IMR-90 (cell line): ENCODE measurements around the gene GGA2. TPM values are rescaled to one million over a fixed set of nuclear protein-coding genes. Genes with fewer than 3 reads are reported as not detected.

ENCODE experiments used
- ATAC-seq: fragments of 200-7000 bp; cut with Tn5 transposase; 2 replicates; pipeline ENCODE4 v1.9.1; 2020; ENCODE audit warnings: low read depth, mild to moderate bottlenecking, moderate library complexity
- BruUV-seq: library from RNA; stranded (reverse); fragments of 400-500 nt; replicated peaks from 2 replicates; lab custom pipeline; 2021; lab: Mats Ljungman, UMichigan
- CTCF ChIA-PET: fragments of 300-600 bp; formaldehyde crosslinking; extraction: SDS; loops from one replicate; lab custom pipeline; 2021; ENCODE audit warnings: antibody characterized with exemption; lab: Yijun Ruan, JAX
- POLR2A ChIA-PET: fragments of 300-600 bp; sonication (Branson Sonifier 250); formaldehyde crosslinking; loops from one replicate; lab custom pipeline; 2022; ENCODE audit warnings: antibody characterized with exemption; ENCODE audit not compliant: unreplicated experiment; lab: Charles Lee
- DNase-seq: peaks from one replicate; pipeline ENCODE4 v3.0.0; 2013
- H2AFZ ChIP-seq: replicated peaks from 2 replicates; pipeline ENCODE3; 2013; ENCODE audit warnings: low read length, mild to moderate bottlenecking; ENCODE audit not compliant: poor library complexity
- H2AK5ac ChIP-seq: 2 replicates; pipeline ENCODE4 v1.6.1; 2013; ENCODE audit warnings: low read depth, low read length, inconsistent platforms
- H2AK9ac ChIP-seq: replicated peaks from 2 replicates; pipeline ENCODE3; 2013; ENCODE audit warnings: mild to moderate bottlenecking, low read depth, low read length, moderate library complexity; ENCODE audit not compliant: poor library complexity
- H2BK120ac ChIP-seq: 2 replicates; pipeline ENCODE4 v1.6.1; 2013; ENCODE audit warnings: low read depth, low read length, inconsistent platforms
- H2BK15ac ChIP-seq: 3 replicates; pipeline ENCODE4 v1.6.1; 2013; ENCODE audit warnings: low read depth, low read length, inconsistent platforms
- H2BK20ac ChIP-seq: 2 replicates; pipeline ENCODE4 v1.6.1; 2013; ENCODE audit warnings: low read depth, mild to moderate bottlenecking, inconsistent platforms, low read length, moderate library complexity
- H2BK5ac ChIP-seq: 2 replicates; pipeline ENCODE4 v1.6.1; 2013; ENCODE audit warnings: mild to moderate bottlenecking, low read depth, low read length, inconsistent platforms; ENCODE audit not compliant: poor library complexity, severe bottlenecking
- H3K14ac ChIP-seq: replicated peaks from 2 replicates; pipeline ENCODE4 v1.6.1; 2013; ENCODE audit warnings: low read depth, low read length, inconsistent platforms
- H3K18ac ChIP-seq: 2 replicates; pipeline ENCODE4 v1.6.1; 2013; ENCODE audit warnings: low read depth, low read length, control low read depth
- H3K23ac ChIP-seq: 2 replicates; pipeline ENCODE4 v1.6.1; 2013; ENCODE audit warnings: low read depth, low read length, inconsistent platforms
- H3K27ac ChIP-seq: 2 replicates; pipeline ENCODE4 v1.5.1; 2013; ENCODE audit warnings: mild to moderate bottlenecking, control low read depth, low read length; ENCODE audit not compliant: insufficient read depth
- H3K27me3 ChIP-seq: 2 replicates; pipeline ENCODE4 v1.6.1; 2013; ENCODE audit warnings: low read length; ENCODE audit not compliant: control insufficient read depth, insufficient read depth
- H3K36me3 ChIP-seq: 2 replicates; pipeline ENCODE4 v1.6.1; 2013; ENCODE audit warnings: low read length, mixed read lengths; ENCODE audit not compliant: control insufficient read depth, insufficient read depth
- H3K4ac ChIP-seq: 2 replicates; pipeline ENCODE4 v1.6.1; 2013; ENCODE audit warnings: low read depth, low read length, inconsistent platforms
- H3K4me1 ChIP-seq: 2 replicates; pipeline ENCODE4 v1.6.1; 2013; ENCODE audit warnings: low read length, mixed read lengths; ENCODE audit not compliant: control insufficient read depth, insufficient read depth
- H3K4me2 ChIP-seq: 2 replicates; pipeline ENCODE4 v1.6.1; 2013; ENCODE audit warnings: low read depth, mild to moderate bottlenecking, control low read depth, low read length, moderate library complexity
- H3K4me3 ChIP-seq: 2 replicates; pipeline ENCODE4 v1.5.1; 2013; ENCODE audit warnings: low read depth, mild to moderate bottlenecking, control low read depth, low read length, moderate library complexity; ENCODE audit not compliant: insufficient read depth
- H3K56ac ChIP-seq: 2 replicates; pipeline ENCODE4 v1.6.1; 2013; ENCODE audit warnings: low read length, inconsistent platforms; ENCODE audit not compliant: insufficient read depth; ENCODE audit errors: extremely low read depth
- H3K79me1 ChIP-seq, 2 experiments: 2 replicates each; pipeline ENCODE4 v1.6.1; 2013; ENCODE audit warnings: low read length in 2 of 2, inconsistent platforms in 1 of 2, low read depth in 1 of 2
- H3K9ac ChIP-seq: 2 replicates; pipeline ENCODE4 v1.6.1; 2013; ENCODE audit warnings: low read depth, low read length, control low read depth
- H3K9me1 ChIP-seq: 2 replicates; pipeline ENCODE4 v1.6.1; 2013; ENCODE audit warnings: low read length, inconsistent platforms; ENCODE audit not compliant: insufficient read depth
- H3K9me3 ChIP-seq: 2 replicates; pipeline ENCODE4 v1.6.1; 2013; ENCODE audit warnings: low read length; ENCODE audit not compliant: control insufficient read depth, insufficient read depth
- H4K20me1 ChIP-seq: 2 replicates; pipeline ENCODE4 v1.6.1; 2013; ENCODE audit warnings: low read length, inconsistent platforms; ENCODE audit not compliant: insufficient read depth
- H4K5ac ChIP-seq: 2 replicates; pipeline ENCODE4 v1.6.1; 2013; ENCODE audit warnings: mild to moderate bottlenecking, low read depth, low read length, control low read depth
- H4K8ac ChIP-seq, 2 experiments: 2 replicates each; pipeline ENCODE4 v1.6.1; 2013; ENCODE audit warnings: low read depth in 2 of 2, low read length in 2 of 2, control low read depth in 1 of 2, inconsistent platforms in 1 of 2
- H4K91ac ChIP-seq: 2 replicates; pipeline ENCODE4 v1.6.1; 2013; ENCODE audit warnings: low read depth, low read length, inconsistent platforms; ENCODE audit not compliant: insufficient read depth
- CTCF ChIP-seq: conservative IDR thresholded peaks from 2 replicates; pipeline ENCODE4 v1.5.1; 2012; ENCODE audit warnings: mild to moderate bottlenecking, low read depth, low read length, improper control_type of control experiment
- FOS ChIP-seq: fragments of 150-350 bp; IDR thresholded peaks from 2 replicates; pipeline ENCODE4 v1.6.1; 2016; ENCODE audit warnings: low read depth, low read length
- MAFK ChIP-seq: IDR thresholded peaks from 2 replicates; pipeline ENCODE4 v1.6.1; 2012; ENCODE audit warnings: low read depth, low read length, improper control_type of control experiment
- MAZ ChIP-seq: IDR thresholded peaks from 2 replicates; pipeline ENCODE4 v1.6.1; 2012; ENCODE audit warnings: low read depth, mild to moderate bottlenecking, low read length, improper control_type of control experiment, moderate library complexity, borderline replicate concordance
- MXI1 ChIP-seq: IDR thresholded peaks from 2 replicates; pipeline ENCODE4 v1.6.1; 2012; ENCODE audit warnings: low read depth, mild to moderate bottlenecking, low read length, moderate library complexity, borderline replicate concordance
- RAD21 ChIP-seq: IDR thresholded peaks from 2 replicates; pipeline ENCODE4 v1.6.1; 2012; ENCODE audit warnings: low read length, improper control_type of control experiment
- RCOR1 ChIP-seq: IDR thresholded peaks from 2 replicates; pipeline ENCODE4 v1.6.1; 2012; ENCODE audit warnings: mild to moderate bottlenecking, low read length, improper control_type of control experiment; ENCODE audit not compliant: insufficient replicate concordance
- WGBS, 2 experiments: methylation state at CpG; one replicate each; pipeline versions ENCODE4 v1.1.5 to v1.1.7; 2013; ENCODE audit warnings: missing lambda C conversion rate in 2 of 2; ENCODE audit not compliant: insufficient read length in 1 of 2; ENCODE audit errors: extremely low coverage in 2 of 2; 5-methylcytosine and 5-hydroxymethylcytosine counted together
- dilution Hi-C: fragments of 300-500 bp; cut with HindIII; formaldehyde crosslinking; loops from one replicate; pipeline ENCODE4 v1.14.3; 2018; ENCODE audit warnings: low sequenced_read_pairs; ENCODE audit not compliant: unreplicated experiment
- in situ Hi-C: fragments of 300-500 bp; cut with MboI; formaldehyde crosslinking; loops from 3 replicates; pipeline ENCODE4 v1.14.3; 2019; ENCODE audit warnings: low sequenced_read_pairs, inconsistent platforms, mixed read lengths
- intact Hi-C: fragments of 100-400 bp; cut with micrococcal nuclease; formaldehyde crosslinking; loops from 2 replicates; pipeline ENCODE4 v1.10.0; 2022
- polyA plus RNA-seq, 3 experiments: library from polyadenylated mRNA; depleted of rRNA; stranded (reverse); fragments of >200 nt; gene quantifications; 2 replicates each; pipeline ENCODE4 v1.2.3, GENCODE V29; 2012; ENCODE audit warnings: low replicate concordance in 1 of 3
- total RNA-seq: library from RNA; depleted of rRNA; stranded (reverse); fragments of >200 nt; gene quantifications from 2 replicates; pipeline ENCODE4 v1.2.3, GENCODE V29; 2012

GGA2 gene
- total and polyA plus RNA-seq, 2 of the 4 experiments (the other 2 are of a cell fraction): 16.5 to 30.1 TPM

DNA sequence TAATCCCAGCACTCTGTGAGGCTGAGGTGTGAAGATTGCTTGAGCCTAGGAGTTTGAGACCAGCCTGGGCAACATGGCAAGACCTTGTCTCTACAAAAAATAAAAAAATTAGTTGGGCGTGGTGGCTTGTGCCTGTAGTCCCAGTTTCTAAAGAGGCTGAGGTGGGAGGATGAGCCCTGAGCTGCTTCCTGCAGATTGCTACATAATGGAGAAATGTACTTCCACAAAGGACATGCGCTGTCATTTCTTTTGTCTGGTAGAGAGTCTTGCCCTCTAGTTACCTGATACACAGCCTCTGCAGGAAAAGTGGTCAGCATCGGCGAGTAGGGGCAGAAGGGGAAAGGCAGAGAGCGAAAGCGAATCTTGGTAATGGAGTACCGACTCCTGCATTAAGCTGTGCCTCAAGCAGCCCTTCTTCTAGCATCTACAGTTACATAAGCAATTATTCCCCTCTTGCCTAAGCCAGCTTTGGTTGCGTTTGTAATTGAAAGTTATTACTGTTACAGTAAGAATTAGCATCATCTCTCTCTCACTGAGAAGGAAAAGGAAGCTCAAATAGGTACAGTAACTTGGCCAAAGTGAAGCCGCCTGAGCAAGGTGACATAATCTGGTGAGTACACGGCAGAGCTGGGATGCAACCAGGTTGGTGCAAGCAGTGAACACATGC is 18.5 kb upstream of the GGA2 start:
- Histone ChIP-seq H2BK5ac (no peak overlapping the region), H2BK20ac (no peak overlapping the region), H3K14ac (no peak overlapping the region), H3K4me3 (no peak overlapping the region), H4K8ac (no peak overlapping the region), H3K9me1 (no peaks in the 10 kb centered on the region), H3K23ac (no peak overlapping the region), H2BK15ac (no peak overlapping the region), H4K5ac (no peak overlapping the region), H3K79me1 (peaks cover 0 to 2% of the 10 kb centered on the region in 2 experiments; a peak in 1 of 4 replicates), H3K4me1 (no peaks in the 10 kb centered on the region), H2BK120ac (no peak overlapping the region), H2AK9ac (no peak overlapping the region), H4K20me1 (no peaks in the 10 kb centered on the region), H3K56ac (no peak overlapping the region), H3K36me3 (peaks cover 57% of the 10 kb centered on the region), H4K91ac (no peak overlapping the region), H3K9me3 (no peaks in the 10 kb centered on the region), H2AK5ac (no peak overlapping the region), H3K4me2 (no peak overlapping the region), H3K9ac (no peak overlapping the region), H3K27me3 (no peaks in the 10 kb centered on the region), H2AFZ (no peak overlapping the region), H3K18ac (no peak overlapping the region), H3K4ac (no peak overlapping the region), H3K27ac (no peak overlapping the region)
- in situ Hi-C loops (no loop called here), intact Hi-C loops (no loop called here), dilution Hi-C loops (no loop called here)
- no TSS peak for BruUV-seq
- no peak for TF ChIP-seq RAD21
- no peak for TF ChIP-seq RCOR1
- no peak for TF ChIP-seq CTCF
- TF ChIP-seq MAFK: no peak
- TF ChIP-seq MAZ: no peak
- no peak for TF ChIP-seq MXI1
- no peak for TF ChIP-seq FOS
- ChIA-PET POLR2A (no interaction called here), CTCF (no interaction called here)
- no peak for ATAC-seq
- no peak for DNase-seq
- WGBS, 2 experiments: 95% methylated on average over 3 of the region's 10 CpGs; no CpG with 5 or more reads in 1 of the 2 experiments
